ENCODE data around the gene WWC2.

The WWC2 gene

GRCh38 chr4:183262776-183263100 is 163.7 kb downstream of the WWC2 start:
- no peak overlapping the region for H2AFZ ChIP-seq (ENCODE audit: low read depth, low read length)
- H3K4me3 ChIP-seq (ENCODE audit: insufficient read depth in 1 of 2, low read depth in 1 of 2, low read length in 2 of 2), result no peak overlapping the region
- peak overlapping the region in 1 of 2 experiments; percentile 65 for H2BK12ac ChIP-seq (ENCODE audit: low read length in 2 of 2)
- no peak overlapping the region for H3K18ac ChIP-seq (ENCODE audit: low read depth in 1 of 2, low read length in 2 of 2)
- peak overlapping the region; percentile 39 for H3K9ac ChIP-seq (ENCODE audit: low read length)
- H2BK120ac ChIP-seq (ENCODE audit: low read depth, low read length), result no peak overlapping the region
- peaks cover 18% of the 10 kb centered on the region for H3K79me1 ChIP-seq (replicated peaks; ENCODE audit: low read length, poor library complexity, severe bottlenecking)
- H3K4me1 ChIP-seq (ENCODE audit: control insufficient read depth, insufficient read depth, low read depth, low read length), result peaks cover 15% of the 10 kb centered on the region
- no peak for DNase-seq
- H4K91ac ChIP-seq (ENCODE audit: low read length), result no peak overlapping the region
- H3K9me3 ChIP-seq (ENCODE audit: control insufficient read depth, low read length), result no peaks in the 10 kb centered on the region
- H3K27ac ChIP-seq (ENCODE audit: low read length, poor library complexity, severe bottlenecking), result no peak overlapping the region
- H3K4me2 ChIP-seq (ENCODE audit: low read length, poor library complexity, severe bottlenecking), result no peak overlapping the region
- no peaks in the 10 kb centered on the region for H3K27me3 ChIP-seq (ENCODE audit: control insufficient read depth in 1 of 2, insufficient read depth in 1 of 2, low read length in 2 of 2)
- no peak overlapping the region for H2BK5ac ChIP-seq (ENCODE audit: low read depth, low read length, poor library complexity, severe bottlenecking)
- no peak overlapping the region for H3K4ac ChIP-seq (ENCODE audit: low read depth in 1 of 2, low read length in 2 of 2)
- H2BK15ac ChIP-seq (ENCODE audit: low read depth, poor library complexity, severe bottlenecking), result no peak overlapping the region
- H3K23ac ChIP-seq (ENCODE audit: low read length in 2 of 2), result no peak overlapping the region
- WGBS, result 70% methylated on average over 1 of the region's 6 CpGs
- H4K8ac ChIP-seq (ENCODE audit: low read length), result no peak overlapping the region
- H2AK5ac ChIP-seq (ENCODE audit: low read length, severe bottlenecking), result no peak overlapping the region
- H3K36me3 ChIP-seq (ENCODE audit: control insufficient read depth in 1 of 2, insufficient read depth in 2 of 2, low read depth in 1 of 2, low read length in 2 of 2), result peaks cover 16 to 57% of the 10 kb centered on the region in 2 experiments
- no peak overlapping the region for H3K14ac ChIP-seq (ENCODE audit: low read length in 2 of 2)

GRCh38 chr4:183263787-183264386 is 164.8 kb downstream of the WWC2 start:
- WGBS, result 65% methylated on average over 8 of the region's 8 CpGs
- Histone ChIP-seq H3K18ac (ENCODE audit: low read depth in 1 of 2, low read length in 2 of 2) (no peak overlapping the region), H3K27me3 (ENCODE audit: control insufficient read depth in 1 of 2, insufficient read depth in 1 of 2, low read length in 2 of 2) (no peaks in the 10 kb centered on the region)

GRCh38 chr4:183264614-183265013 is 165.6 kb downstream of the WWC2 start:
- no peak overlapping the region for H2AK5ac ChIP-seq (ENCODE audit: low read length, severe bottlenecking)
- no peak overlapping the region for H2BK15ac ChIP-seq (ENCODE audit: low read depth, poor library complexity, severe bottlenecking)
- H2AFZ ChIP-seq (ENCODE audit: low read depth, low read length), result no peak overlapping the region
- peak overlapping the region; percentile 46 for H3K9ac ChIP-seq (ENCODE audit: low read length)
- DNase-seq, result peak; percentile 15
- no peaks in the 10 kb centered on the region for H3K27me3 ChIP-seq (ENCODE audit: control insufficient read depth in 1 of 2, insufficient read depth in 1 of 2, low read length in 2 of 2)
- no peak overlapping the region for H3K4ac ChIP-seq (ENCODE audit: low read depth in 1 of 2, low read length in 2 of 2)
- H3K9me3 ChIP-seq (ENCODE audit: control insufficient read depth, low read length), result no peaks in the 10 kb centered on the region
- H2BK120ac ChIP-seq (ENCODE audit: low read depth, low read length), result no peak overlapping the region
- no peak overlapping the region for H3K4me3 ChIP-seq (ENCODE audit: insufficient read depth in 1 of 2, low read depth in 1 of 2, low read length in 2 of 2)
- WGBS, result no CpG with 5 or more reads among the region's 1 CpG
- no peak overlapping the region for H3K14ac ChIP-seq (ENCODE audit: low read length in 2 of 2)
- no peak overlapping the region for H2BK5ac ChIP-seq (ENCODE audit: low read depth, low read length, poor library complexity, severe bottlenecking)
- H3K79me1 ChIP-seq (replicated peaks; ENCODE audit: low read length, poor library complexity, severe bottlenecking), result peaks cover 16% of the 10 kb centered on the region
- H4K91ac ChIP-seq (ENCODE audit: low read length), result no peak overlapping the region
- H3K27ac ChIP-seq (ENCODE audit: low read length, poor library complexity, severe bottlenecking), result peak overlapping the region; percentile 38
- H3K18ac ChIP-seq (ENCODE audit: low read depth in 1 of 2, low read length in 2 of 2), result no peak overlapping the region
- H3K36me3 ChIP-seq (ENCODE audit: control insufficient read depth in 1 of 2, insufficient read depth in 2 of 2, low read depth in 1 of 2, low read length in 2 of 2), result peaks cover 16 to 68% of the 10 kb centered on the region in 2 experiments
- no peak overlapping the region for H4K8ac ChIP-seq (ENCODE audit: low read length)
- H3K23ac ChIP-seq (ENCODE audit: low read length in 2 of 2), result no peak overlapping the region
- no peak overlapping the region for H2BK12ac ChIP-seq (ENCODE audit: low read length in 2 of 2)
- H3K4me1 ChIP-seq (ENCODE audit: control insufficient read depth, insufficient read depth, low read depth, low read length), result peaks cover 15% of the 10 kb centered on the region
- H3K4me2 ChIP-seq (ENCODE audit: low read length, poor library complexity, severe bottlenecking), result no peak overlapping the region

More at GRCh38 chr4:183263787-183264386, 164.8 kb downstream of the WWC2 start:
- H3K79me1 ChIP-seq (replicated peaks; ENCODE audit: low read length, poor library complexity, severe bottlenecking), result peaks cover 18% of the 10 kb centered on the region
- no peak overlapping the region for H4K8ac ChIP-seq (ENCODE audit: low read length)
- H3K9ac ChIP-seq (ENCODE audit: low read length), result peak overlapping the region; percentile 46
- no peaks in the 10 kb centered on the region for H3K9me3 ChIP-seq (ENCODE audit: control insufficient read depth, low read length)
- no peak overlapping the region for H4K91ac ChIP-seq (ENCODE audit: low read length)
- H3K4me3 ChIP-seq (ENCODE audit: insufficient read depth in 1 of 2, low read depth in 1 of 2, low read length in 2 of 2), result no peak overlapping the region
- H2BK15ac ChIP-seq (ENCODE audit: low read depth, poor library complexity, severe bottlenecking), result no peak overlapping the region
- no peak overlapping the region for H2BK120ac ChIP-seq (ENCODE audit: low read depth, low read length)
- H3K4ac ChIP-seq (ENCODE audit: low read depth in 1 of 2, low read length in 2 of 2), result no peak overlapping the region
- H2AFZ ChIP-seq (ENCODE audit: low read depth, low read length), result no peak overlapping the region
- no peak overlapping the region for H3K23ac ChIP-seq (ENCODE audit: low read length in 2 of 2)
- DNase-seq, result peak; percentile 6
- peaks cover 15% of the 10 kb centered on the region for H3K4me1 ChIP-seq (ENCODE audit: control insufficient read depth, insufficient read depth, low read depth, low read length)
- H2BK5ac ChIP-seq (ENCODE audit: low read depth, low read length, poor library complexity, severe bottlenecking), result no peak overlapping the region
- H3K4me2 ChIP-seq (ENCODE audit: low read length, poor library complexity, severe bottlenecking), result no peak overlapping the region
- H3K14ac ChIP-seq (ENCODE audit: low read length in 2 of 2), result no peak overlapping the region
- no peak overlapping the region for H2AK5ac ChIP-seq (ENCODE audit: low read length, severe bottlenecking)
- H3K36me3 ChIP-seq (ENCODE audit: control insufficient read depth in 1 of 2, insufficient read depth in 2 of 2, low read depth in 1 of 2, low read length in 2 of 2), result peaks cover 18 to 67% of the 10 kb centered on the region in 2 experiments
- H2BK12ac ChIP-seq (ENCODE audit: low read length in 2 of 2), result no peak overlapping the region
- peak overlapping the region; percentile 38 for H3K27ac ChIP-seq (ENCODE audit: low read length, poor library complexity, severe bottlenecking)

DNA sequence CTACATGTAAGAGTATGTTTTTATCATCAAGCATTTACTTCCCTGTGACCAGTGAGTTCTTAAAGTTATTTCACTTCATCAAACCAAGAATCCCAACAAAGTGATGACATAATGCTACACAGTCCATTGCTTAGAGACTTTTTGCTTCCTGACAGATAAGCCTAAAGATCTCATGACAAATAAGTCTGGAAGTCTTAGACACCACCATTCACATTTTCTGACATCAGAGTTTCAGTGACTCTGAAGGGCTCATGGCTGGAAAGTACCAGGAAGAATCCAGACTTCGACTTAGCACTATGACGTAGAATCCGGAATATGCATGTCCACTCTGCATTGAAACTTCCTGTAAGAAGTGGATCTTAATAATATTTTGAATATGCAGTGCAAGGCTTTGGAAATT is 167.3 kb downstream of the WWC2 start:
- H3K23ac ChIP-seq (ENCODE audit: low read length in 2 of 2), result no peak overlapping the region
- no peaks in the 10 kb centered on the region for H3K27me3 ChIP-seq (ENCODE audit: control insufficient read depth in 1 of 2, insufficient read depth in 1 of 2, low read length in 2 of 2)
- H2BK15ac ChIP-seq (ENCODE audit: low read depth, poor library complexity, severe bottlenecking), result no peak overlapping the region
- H3K9me3 ChIP-seq (ENCODE audit: control insufficient read depth, low read length), result no peaks in the 10 kb centered on the region
- H3K4me3 ChIP-seq (ENCODE audit: insufficient read depth in 1 of 2, low read depth in 1 of 2, low read length in 2 of 2), result no peak overlapping the region
- peaks cover 10% of the 10 kb centered on the region for H3K4me1 ChIP-seq (ENCODE audit: control insufficient read depth, insufficient read depth, low read depth, low read length)
- H3K79me1 ChIP-seq (replicated peaks; ENCODE audit: low read length, poor library complexity, severe bottlenecking), result peaks cover 14% of the 10 kb centered on the region
- no peak overlapping the region for H3K4ac ChIP-seq (ENCODE audit: low read depth in 1 of 2, low read length in 2 of 2)
- peaks cover 9 to 64% of the 10 kb centered on the region in 2 experiments for H3K36me3 ChIP-seq (ENCODE audit: control insufficient read depth in 1 of 2, insufficient read depth in 2 of 2, low read depth in 1 of 2, low read length in 2 of 2)
- H2BK120ac ChIP-seq (ENCODE audit: low read depth, low read length), result no peak overlapping the region
- H3K14ac ChIP-seq (ENCODE audit: low read length in 2 of 2), result no peak overlapping the region
- H2AFZ ChIP-seq (ENCODE audit: low read depth, low read length), result no peak overlapping the region
- H4K8ac ChIP-seq (ENCODE audit: low read length), result no peak overlapping the region
- no peak overlapping the region for H3K9ac ChIP-seq (ENCODE audit: low read length)
- DNase-seq, result peak; percentile 44
- no peak overlapping the region for H2AK5ac ChIP-seq (ENCODE audit: low read length, severe bottlenecking)
- H3K18ac ChIP-seq (ENCODE audit: low read depth in 1 of 2, low read length in 2 of 2), result no peak overlapping the region
- H2BK5ac ChIP-seq (ENCODE audit: low read depth, low read length, poor library complexity, severe bottlenecking), result no peak overlapping the region
- H4K91ac ChIP-seq (ENCODE audit: low read length), result no peak overlapping the region
- H3K27ac ChIP-seq (ENCODE audit: low read length, poor library complexity, severe bottlenecking), result no peak overlapping the region
- H2BK12ac ChIP-seq (ENCODE audit: low read length in 2 of 2), result no peak overlapping the region
- H3K4me2 ChIP-seq (ENCODE audit: low read length, poor library complexity, severe bottlenecking), result no peak overlapping the region
- 93% methylated on average over 3 of the region's 3 CpGs for WGBS

Data from mesenchymal stem cell (in vitro differentiated cells and primary cell).